HEK293 (cell line): Measurements from ENCODE around the gene TSGA10IP.

Source experiments
- CTCF ChIA-PET: fragments of 350-600 bp; formaldehyde crosslinking; extraction: SDS; loops from one replicate; lab custom pipeline; 2021; ENCODE audit warnings: antibody characterized with exemption; lab: Yijun Ruan, JAX
- POLR2A ChIA-PET: fragments of 300-600 bp; formaldehyde crosslinking; extraction: SDS; loops from one replicate; lab custom pipeline; 2020; ENCODE audit warnings: antibody characterized with exemption, inconsistent platforms; lab: Yijun Ruan, JAX
- H3K27ac ChIP-seq: fragments of 200-500 bp; sonication (Bioruptor generic); 2 replicates; pipeline ENCODE4 v1.5.1; 2014; ENCODE audit warnings: low read depth, low read length, control low read depth, inconsistent platforms; ENCODE audit errors: extremely low read depth
- H3K36me3 ChIP-seq, 2 experiments: fragments of 200-500 bp in 1 of 2; sonication (Bioruptor generic) in 1 of 2; 1 replicate in 1 of 2; 2 replicates in 1 of 2; pipeline ENCODE4 v1.5.1; 2014 to 2017; ENCODE audit warnings: inconsistent platforms in 2 of 2, low read length in 2 of 2; ENCODE audit not compliant: control insufficient read depth in 2 of 2, insufficient read depth in 1 of 2
- H3K4me1 ChIP-seq: fragments of 200-500 bp; sonication (Bioruptor generic); 2 replicates; pipeline ENCODE4 v1.5.1; 2014; ENCODE audit warnings: mild to moderate bottlenecking, low read length, inconsistent platforms; ENCODE audit not compliant: control insufficient read depth, insufficient read depth
- H3K4me3 ChIP-seq: 2 replicates; pipeline ENCODE4 v1.5.1; 2011; ENCODE audit warnings: low read depth, mild to moderate bottlenecking, control low read depth, low read length, moderate library complexity
- H3K9me3 ChIP-seq: fragments of 200-500 bp; sonication (Bioruptor generic); 2 replicates; pipeline ENCODE4 v1.5.1; 2014; ENCODE audit warnings: low read depth, low read length, inconsistent platforms; ENCODE audit not compliant: control insufficient read depth, insufficient read depth
- BCL6B ChIP-seq: fragments of 450-650 bp; formaldehyde crosslinking; IDR thresholded peaks from 2 replicates; pipeline ENCODE4 v1.5.1; 2017; ENCODE audit warnings: missing biosample characterization, missing genetic modification characterization
- OSR2 ChIP-seq: fragments of 450-650 bp; formaldehyde crosslinking; IDR thresholded peaks from 2 replicates; pipeline ENCODE4 v1.5.1; 2016; ENCODE audit warnings: missing biosample characterization, missing genetic modification characterization
- SALL2 ChIP-seq: fragments of 450-650 bp; formaldehyde crosslinking; IDR thresholded peaks from 2 replicates; pipeline ENCODE4 v1.5.0; 2017; ENCODE audit warnings: missing biosample characterization, mild to moderate bottlenecking, missing genetic modification characterization, borderline replicate concordance
- SP7 ChIP-seq: fragments of 450-650 bp; formaldehyde crosslinking; IDR thresholded peaks from 2 replicates; pipeline ENCODE4 v1.5.1; 2016; ENCODE audit warnings: missing biosample characterization, missing genetic modification characterization
- WT1 ChIP-seq: fragments of 450-650 bp; formaldehyde crosslinking; IDR thresholded peaks from 2 replicates; pipeline ENCODE4 v1.5.1; 2016; ENCODE audit warnings: missing biosample characterization, missing genetic modification characterization
- ZBTB20 ChIP-seq: fragments of 450-650 bp; formaldehyde crosslinking; IDR thresholded peaks from 2 replicates; pipeline ENCODE4 v1.5.1; 2016; ENCODE audit warnings: missing biosample characterization, missing genetic modification characterization
- ZBTB8A ChIP-seq: fragments of 450-650 bp; formaldehyde crosslinking; IDR thresholded peaks from 2 replicates; pipeline ENCODE4 v1.5.1; 2016; ENCODE audit warnings: missing biosample characterization, missing genetic modification characterization
- ZEB2 ChIP-seq: fragments of 450-650 bp; formaldehyde crosslinking; IDR thresholded peaks from 2 replicates; pipeline ENCODE4 v1.5.1; 2016; ENCODE audit warnings: missing biosample characterization, missing genetic modification characterization
- ZFHX2 ChIP-seq: fragments of 450-650 bp; formaldehyde crosslinking; conservative IDR thresholded peaks from 2 replicates; pipeline ENCODE4 v1.5.1; 2016; ENCODE audit warnings: missing biosample characterization, missing genetic modification characterization
- ZNF10 ChIP-seq: fragments of 450-650 bp; formaldehyde crosslinking; IDR thresholded peaks from 2 replicates; pipeline ENCODE4 v1.5.1; 2017; ENCODE audit warnings: missing biosample characterization, missing genetic modification characterization
- ZNF146 ChIP-seq: fragments of 450-650 bp; formaldehyde crosslinking; IDR thresholded peaks from 2 replicates; pipeline ENCODE4 v1.5.1; 2016; ENCODE audit warnings: missing biosample characterization, missing genetic modification characterization
- ZNF16 ChIP-seq: fragments of 450-650 bp; formaldehyde crosslinking; IDR thresholded peaks from 2 replicates; pipeline ENCODE4 v1.5.1; 2016; ENCODE audit warnings: low read depth, missing biosample characterization, missing genetic modification characterization
- ZNF175 ChIP-seq: fragments of 450-650 bp; formaldehyde crosslinking; IDR thresholded peaks from 2 replicates; pipeline ENCODE4 v1.5.1; 2016; ENCODE audit warnings: missing biosample characterization, missing genetic modification characterization
- ZNF18 ChIP-seq: fragments of 450-650 bp; formaldehyde crosslinking; IDR thresholded peaks from 2 replicates; pipeline ENCODE4 v1.5.1; 2016; ENCODE audit warnings: missing biosample characterization, missing genetic modification characterization
- ZNF248 ChIP-seq: fragments of 450-650 bp; formaldehyde crosslinking; IDR thresholded peaks from 2 replicates; pipeline ENCODE4 v1.5.1; 2017; ENCODE audit warnings: missing biosample characterization, missing genetic modification characterization
- ZNF26 ChIP-seq: fragments of 450-650 bp; formaldehyde crosslinking; IDR thresholded peaks from 2 replicates; pipeline ENCODE4 v1.5.1; 2016; ENCODE audit warnings: missing biosample characterization, missing genetic modification characterization
- ZNF302 ChIP-seq: fragments of 450-650 bp; formaldehyde crosslinking; IDR thresholded peaks from 2 replicates; pipeline ENCODE4 v1.5.1; 2016; ENCODE audit warnings: missing biosample characterization, missing genetic modification characterization, low read depth
- ZNF473 ChIP-seq: fragments of 450-650 bp; formaldehyde crosslinking; IDR thresholded peaks from 2 replicates; pipeline ENCODE4 v1.5.1; 2017; ENCODE audit warnings: missing biosample characterization, missing genetic modification characterization
- ZNF510 ChIP-seq: fragments of 450-650 bp; formaldehyde crosslinking; IDR thresholded peaks from 2 replicates; pipeline ENCODE4 v1.5.1; 2018; ENCODE audit warnings: mild to moderate bottlenecking, missing genetic modification characterization, missing biosample characterization; ENCODE audit not compliant: insufficient replicate concordance
- ZNF555 ChIP-seq: fragments of 450-650 bp; formaldehyde crosslinking; conservative IDR thresholded peaks from 2 replicates; pipeline ENCODE4 v1.5.1; 2017; ENCODE audit warnings: missing biosample characterization, mild to moderate bottlenecking, missing genetic modification characterization, inconsistent platforms
- ZNF626 ChIP-seq: fragments of 450-650 bp; sonication (Bioruptor Pico); formaldehyde crosslinking; IDR thresholded peaks from 2 replicates; pipeline ENCODE4 v1.5.1; 2018; ENCODE audit warnings: missing biosample characterization, missing genetic modification characterization, inconsistent platforms
- ZNF645 ChIP-seq: fragments of 450-650 bp; formaldehyde crosslinking; IDR thresholded peaks from 2 replicates; pipeline ENCODE4; 2016; ENCODE audit warnings: missing biosample characterization, missing genetic modification characterization

TSGA10IP gene

GRCh38 chr11:65968600-65969482 is 23.6 kb downstream of the TSGA10IP start:
- POLR2A ChIA-PET = no interaction called here

GRCh38 chr11:65972116-65972515 is 26.8 kb downstream of the TSGA10IP start:
- peaks cover 0 to 73% of the 10 kb centered on the region in 2 experiments; a peak in 2 of 3 replicates for H3K36me3 ChIP-seq
- ChIA-PET POLR2A (interaction anchor here (1.9 kb wide), 1 partner anchor 83 kb away, joined by 4 read pairs; the partner anchor contains the start of gene FIBP), CTCF (interaction anchor here (0.6 kb wide), 2 partner anchors 72 to 119 kb away, joined by 3 read pairs; no protein-coding TSS in a partner anchor)
- no peaks in the 10 kb centered on the region for H3K9me3 ChIP-seq
- H3K4me1 ChIP-seq = no peaks in the 10 kb centered on the region
- H3K27ac ChIP-seq = no peak overlapping the region
- H3K4me3 ChIP-seq = no peak overlapping the region
- TF ChIP-seq ZNF645 (no peak), ZNF146 (tag by site-specific recombination) (no peak), ZNF16 (tag by site-specific recombination) (no peak)

More at GRCh38 chr11:65968600-65969482, 23.6 kb downstream of the TSGA10IP start:
- Histone ChIP-seq H3K27ac (no peak overlapping the region), H3K36me3 (peaks cover 0 to 86% of the 10 kb centered on the region in 2 experiments; a peak in 2 of 3 replicates), H3K4me3 (no peak overlapping the region), H3K9me3 (no peaks in the 10 kb centered on the region), H3K4me1 (no peaks in the 10 kb centered on the region)
- no peak for TF ChIP-seq ZNF645
- TF ChIP-seq ZNF473 (tag by site-specific recombination) = no peak
- TF ChIP-seq BCL6B (tag by site-specific recombination) = no peak
- no peak for TF ChIP-seq ZFHX2 (tag by site-specific recombination)
- CTCF ChIA-PET = no interaction called here

- POLR2A ChIA-PET = no interaction called here
- Histone ChIP-seq H3K27ac (no peak overlapping the region), H3K4me3 (no peak overlapping the region)
- TF ChIP-seq ZEB2 (tag by site-specific recombination) (no peak), ZBTB20 (no peak), OSR2 (tag by site-specific recombination) (no peak), ZNF510 (no peak), ZNF175 (tag by site-specific recombination) (no peak), SP7 (no peak), ZNF302 (no peak), ZNF10 (tag by site-specific recombination) (no peak), ZNF26 (tag by site-specific recombination) (no peak), WT1 (tag by site-specific recombination) (no peak), ZBTB8A (tag by site-specific recombination) (no peak), ZNF18 (no peak), ZNF248 (tag by site-specific recombination) (no peak), ZNF555 (no peak), SALL2 (tag by site-specific recombination) (no peak), ZNF626 (no peak)
Observed at GRCh38 chr11:65973439-65974110, 28.3 kb downstream of the TSGA10IP start.

More at GRCh38 chr11:65973439-65974110, 28.3 kb downstream of the TSGA10IP start:
- H3K4me1 ChIP-seq = no peaks in the 10 kb centered on the region
- H3K9me3 ChIP-seq = no peaks in the 10 kb centered on the region
- H3K36me3 ChIP-seq = peaks cover 0 to 73% of the 10 kb centered on the region in 2 experiments; a peak in 2 of 3 replicates
- CTCF ChIA-PET = no interaction called here
